HG02938 (cell line): ENCODE data around the gene NEK11.
"Not testable (repeated sequence)": the region's sequence is repeated elsewhere in the genome, so short reads cannot be mapped to it uniquely, and the experiment has no call there.

Source experiments
- ATAC-seq: cut with Tn5 transposase; IDR thresholded peaks from one replicate; pipeline ENCODE4 v1.9.1; 2021; ENCODE audit warnings: mild to moderate bottlenecking, moderate library complexity; ENCODE audit not compliant: unreplicated experiment

Gene NEK11

GRCh38 chr3:131283862-131284261, 257.2 kb downstream of the NEK11 start:
- ATAC-seq, result no peak

- ATAC-seq, result no peak
These were observed 257.6 kb downstream of the NEK11 start for GRCh38 chr3:131284302-131284701.

GRCh38 chr3:131285456-131285855, 258.8 kb downstream of the NEK11 start:
- ATAC-seq, result no peak

GRCh38 chr3:131299836-131300235, 273.2 kb downstream of the NEK11 start:
- no peak for ATAC-seq

GRCh38 chr3:131303848-131304247, 277.2 kb downstream of the NEK11 start:
- ATAC-seq, result no peak

- ATAC-seq, result no peak
These were observed 278.2 kb downstream of the NEK11 start for GRCh38 chr3:131304890-131305289.

- no peak for ATAC-seq
These were observed 279.6 kb downstream of the NEK11 start for GRCh38 chr3:131306242-131306641.

- no peak for ATAC-seq
These were observed 287.6 kb downstream of the NEK11 start for GRCh38 chr3:131314318-131314717.

GRCh38 chr3:131315162-131315561, 288.5 kb downstream of the NEK11 start:
- no peak for ATAC-seq

- ATAC-seq, result no peak
These were observed 291.0 kb downstream of the NEK11 start for GRCh38 chr3:131317667-131318066.

- no peak for ATAC-seq
These were observed 296.3 kb downstream of the NEK11 start for GRCh38 chr3:131323014-131323413.

- no peak for ATAC-seq
These were observed 297.1 kb downstream of the NEK11 start for GRCh38 chr3:131323792-131324191.

- no peak for ATAC-seq
These were observed 298.2 kb downstream of the NEK11 start for GRCh38 chr3:131324923-131325322.

GRCh38 chr3:131326307-131326706, 299.6 kb downstream of the NEK11 start:
- ATAC-seq, result no peak

- no peak for ATAC-seq
These were observed 302.0 kb downstream of the NEK11 start for GRCh38 chr3:131328721-131329120.

GRCh38 chr3:131329774-131330173, 303.1 kb downstream of the NEK11 start:
- peak; percentile 85 for ATAC-seq

- not testable (repeated sequence) for ATAC-seq
These were observed 304.9 kb downstream of the NEK11 start for GRCh38 chr3:131331456-131332085.

GRCh38 chr3:131338948-131339640, 312.4 kb downstream of the NEK11 start:
- no peak for ATAC-seq

- ATAC-seq, result no peak
These were observed 315.1 kb downstream of the NEK11 start for GRCh38 chr3:131341761-131342160.

- ATAC-seq, result no peak
These were observed 322.2 kb downstream of the NEK11 start for GRCh38 chr3:131348911-131349310.

- no peak for ATAC-seq
These were observed 322.8 kb downstream of the NEK11 start for GRCh38 chr3:131349454-131349853.

GRCh38 chr3:131349946-131350347, 323.3 kb downstream of the NEK11 start:
- ATAC-seq, result no peak

GRCh38 chr3:131350506-131350905, 323.8 kb downstream of the NEK11 start:
- no peak for ATAC-seq
